Ammon's horn (tissue), 1 donor: Measurements from ENCODE around the gene MRGPRG.

Experiments used
- DNase-seq: peaks from one replicate; pipeline ENCODE4 v3.0.0-alpha.2; 2016; ENCODE audit warnings: low spot score

The MRGPRG gene

DNA sequence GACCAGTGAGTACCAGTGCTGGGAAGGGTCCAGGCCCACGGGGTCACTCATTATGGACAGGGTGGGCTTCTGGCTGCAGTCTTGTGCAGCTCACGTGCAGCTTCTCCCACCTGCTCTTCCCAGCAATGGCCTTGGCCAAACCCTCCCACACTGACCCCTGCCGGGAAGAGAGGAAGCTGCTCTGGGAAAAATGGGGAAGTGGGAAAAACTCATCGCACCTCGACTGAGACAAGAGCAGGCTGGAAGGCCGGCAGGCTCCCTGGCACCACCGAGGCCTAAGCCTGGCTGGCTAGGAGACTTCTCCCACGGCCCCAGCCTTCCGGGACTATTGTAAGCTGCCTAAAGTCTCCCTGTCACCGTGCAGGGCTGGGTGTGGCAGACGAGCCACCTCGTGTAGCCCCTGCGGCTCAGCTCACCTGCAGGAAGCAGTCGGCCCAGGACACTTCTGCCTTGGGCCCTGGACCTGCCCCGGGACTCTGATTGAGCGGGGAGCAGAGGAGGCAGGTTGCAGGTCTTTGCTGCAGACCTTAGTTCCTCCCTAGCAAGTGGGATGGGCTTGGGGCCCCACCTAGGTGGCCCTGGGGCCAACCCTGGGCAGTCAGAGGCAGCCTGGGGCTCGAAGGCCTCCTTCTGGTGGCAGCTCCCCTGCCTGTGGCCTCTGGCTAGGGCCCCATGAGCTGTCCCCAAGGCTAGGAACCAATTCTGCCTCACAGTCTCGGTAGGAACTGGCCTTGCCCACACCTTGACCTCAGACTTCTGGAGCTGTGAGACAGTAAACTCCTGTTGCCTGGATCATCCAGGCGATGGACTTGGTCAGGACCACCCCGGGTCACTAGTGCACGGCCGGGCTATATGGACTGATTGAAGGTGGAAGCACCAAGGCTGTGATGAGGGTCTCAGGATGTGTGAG, 23.1 kb downstream of the MRGPRG start:
- no peak for DNase-seq

- DNase-seq, result no peak
Measured at GRCh38 chr11:3194016-3194816, 24.4 kb downstream of the MRGPRG start.

DNA sequence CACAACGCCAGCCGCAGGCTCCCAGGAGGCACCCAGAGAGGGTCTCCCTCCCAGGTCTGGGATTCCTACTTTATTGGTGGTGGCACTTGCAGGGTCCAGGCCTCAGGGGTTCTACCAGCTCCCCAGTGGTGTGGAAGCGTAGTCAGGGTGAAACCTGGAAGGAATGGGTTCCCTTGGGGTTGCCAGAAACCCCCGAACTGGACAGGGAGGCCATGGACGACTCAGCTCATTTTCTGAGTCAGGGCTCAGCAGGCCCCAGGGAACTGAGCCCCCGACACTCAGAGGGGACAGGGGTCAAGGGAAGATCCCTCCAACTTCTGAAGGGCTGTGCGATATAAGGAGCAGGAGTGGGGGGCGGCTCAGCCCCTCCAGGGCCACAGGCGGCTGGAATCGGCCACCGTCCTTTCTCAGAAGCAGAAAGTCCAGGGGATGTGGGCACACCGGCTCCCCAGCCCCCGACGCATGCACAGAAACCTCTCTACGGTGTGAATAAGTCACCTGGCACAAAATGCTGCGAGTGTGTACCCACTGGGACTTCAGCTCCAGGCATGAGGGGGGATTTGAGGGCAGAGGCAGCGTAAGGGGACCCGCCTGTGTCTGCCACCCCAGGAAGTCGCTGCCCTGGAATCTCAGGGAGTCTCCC, 25.1 kb downstream of the MRGPRG start:
- DNase-seq, result no peak

DNA sequence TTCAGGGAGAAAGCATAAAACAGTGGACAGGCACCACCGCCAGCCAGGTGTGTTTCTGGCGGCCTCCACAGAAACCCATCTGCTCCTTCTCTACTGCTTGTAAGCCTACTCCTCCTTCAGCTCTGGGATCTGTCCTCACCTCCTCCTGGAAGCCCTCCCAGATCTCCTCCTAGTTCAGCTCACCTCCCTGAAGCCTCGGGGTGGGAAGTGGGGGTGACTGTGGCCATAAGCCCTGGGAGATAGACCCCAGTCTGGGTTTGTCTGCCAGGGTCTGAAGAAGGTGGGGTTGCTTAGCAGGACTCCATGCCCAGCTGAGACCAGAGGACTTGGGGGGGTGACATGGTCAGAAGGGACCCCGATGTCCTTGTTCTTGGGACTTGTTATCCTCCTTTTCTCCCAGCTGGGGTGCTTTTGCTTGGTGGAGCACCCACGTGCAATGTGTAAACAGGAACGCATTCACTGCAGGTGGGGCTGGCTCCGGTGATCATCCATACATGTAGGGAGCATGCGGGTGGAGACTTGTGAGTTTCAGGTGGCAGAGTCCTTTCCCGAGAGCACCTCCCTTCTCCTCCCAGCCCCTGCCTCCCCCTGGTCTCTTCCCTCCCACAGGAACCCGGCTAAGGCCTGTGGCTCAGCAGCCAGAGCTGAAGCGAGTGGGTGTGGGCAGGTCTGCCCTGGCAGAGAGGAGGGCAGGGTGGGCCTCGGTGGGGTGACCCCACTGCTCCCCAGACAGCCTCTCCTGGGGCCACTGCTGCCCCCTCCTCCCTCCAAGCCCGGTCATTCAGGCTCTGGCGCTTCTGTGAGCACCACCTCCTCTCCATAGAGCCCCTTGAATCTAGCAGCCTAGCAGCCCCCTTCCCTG, 25.9 kb downstream of the MRGPRG start:
- DNase-seq, result no peak

DNA sequence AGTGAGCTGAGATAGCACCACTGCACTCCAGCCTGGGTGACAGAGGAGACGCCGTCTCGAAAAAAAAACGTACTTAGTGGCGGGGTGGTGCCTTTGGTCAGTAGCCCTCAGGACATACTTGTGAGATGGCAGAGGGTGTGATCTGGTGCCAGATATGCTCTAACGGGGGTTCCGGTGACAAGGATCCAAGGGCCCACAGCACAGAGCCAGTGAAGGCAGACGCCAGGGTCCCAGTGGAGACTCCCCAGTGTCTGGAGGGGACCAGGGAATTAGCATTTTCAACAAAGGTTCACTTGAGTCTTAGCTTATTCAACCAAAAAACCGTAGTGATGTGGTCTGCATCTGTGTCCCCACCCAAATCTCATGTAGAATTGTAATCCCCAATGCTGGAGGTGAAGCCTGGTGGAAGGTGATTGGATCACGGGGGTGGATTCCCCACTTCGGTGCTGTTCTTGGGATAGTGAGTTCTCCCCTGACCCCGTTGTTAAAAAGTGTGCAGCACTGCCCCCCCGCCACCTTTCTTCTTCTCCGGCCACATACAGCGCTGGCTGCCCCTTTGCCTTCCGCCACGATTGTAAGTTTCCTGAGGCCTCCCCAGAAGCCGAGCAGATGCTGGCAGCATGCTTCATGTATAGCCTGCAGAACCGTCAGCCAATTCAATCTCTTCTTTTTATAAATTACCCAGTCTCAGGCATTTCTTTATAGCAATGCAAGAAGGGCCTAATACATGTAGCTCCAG, 26.9 kb downstream of the MRGPRG start:
- DNase-seq, result no peak

DNA sequence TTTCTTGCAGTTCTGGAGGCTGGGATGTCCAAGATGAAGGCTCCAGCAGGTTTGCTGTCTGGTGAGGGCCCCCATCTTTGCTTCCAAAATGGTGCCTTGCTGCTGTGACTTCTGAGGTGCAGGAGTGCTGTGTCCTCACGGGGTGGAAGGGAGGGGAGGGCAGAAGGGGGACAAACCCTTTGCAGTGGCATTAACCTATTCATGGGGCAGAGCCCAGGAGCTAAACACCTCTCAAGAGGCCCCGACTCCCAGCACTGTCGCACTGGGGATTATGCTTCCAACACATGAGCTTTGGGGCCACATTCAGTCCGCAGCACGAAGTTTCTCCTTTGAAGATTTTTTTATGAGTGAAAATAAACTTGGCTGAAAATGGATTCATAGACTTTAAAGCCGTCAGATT, 28.0 kb downstream of the MRGPRG start:
- DNase-seq, result no peak

DNA sequence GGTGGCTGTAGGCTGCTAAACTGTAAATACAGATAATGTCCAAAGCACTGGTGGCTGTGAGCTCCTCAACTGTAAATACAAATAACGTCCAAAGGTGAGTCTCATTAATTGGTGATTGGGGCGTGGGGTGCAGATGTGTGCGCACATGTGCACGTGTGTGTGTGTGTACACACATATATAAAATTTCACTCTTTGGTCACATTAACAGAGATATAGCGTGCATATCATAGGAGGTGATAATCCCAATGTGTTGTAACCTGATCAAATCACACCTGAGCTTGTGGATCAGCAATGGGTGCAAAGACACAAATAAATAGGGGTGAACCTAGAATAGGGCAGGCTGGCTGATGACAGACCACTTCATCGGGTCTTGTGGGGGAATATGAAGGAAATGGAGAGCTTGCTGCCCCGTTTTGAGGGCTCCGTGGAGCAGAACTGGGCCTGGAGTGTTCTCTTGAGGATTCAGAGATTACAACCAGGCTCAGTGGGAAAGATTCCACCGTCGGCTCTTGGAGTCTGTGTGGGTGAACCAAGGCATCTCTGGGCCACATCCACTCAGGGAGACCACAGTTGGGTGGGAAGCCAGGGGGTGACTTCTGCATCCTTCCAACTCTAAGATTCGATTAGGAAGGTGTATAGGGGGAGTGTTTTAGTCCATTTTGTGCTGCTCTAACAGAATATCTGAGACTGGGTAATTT, 28.6 kb downstream of the MRGPRG start:
- no peak for DNase-seq

DNA sequence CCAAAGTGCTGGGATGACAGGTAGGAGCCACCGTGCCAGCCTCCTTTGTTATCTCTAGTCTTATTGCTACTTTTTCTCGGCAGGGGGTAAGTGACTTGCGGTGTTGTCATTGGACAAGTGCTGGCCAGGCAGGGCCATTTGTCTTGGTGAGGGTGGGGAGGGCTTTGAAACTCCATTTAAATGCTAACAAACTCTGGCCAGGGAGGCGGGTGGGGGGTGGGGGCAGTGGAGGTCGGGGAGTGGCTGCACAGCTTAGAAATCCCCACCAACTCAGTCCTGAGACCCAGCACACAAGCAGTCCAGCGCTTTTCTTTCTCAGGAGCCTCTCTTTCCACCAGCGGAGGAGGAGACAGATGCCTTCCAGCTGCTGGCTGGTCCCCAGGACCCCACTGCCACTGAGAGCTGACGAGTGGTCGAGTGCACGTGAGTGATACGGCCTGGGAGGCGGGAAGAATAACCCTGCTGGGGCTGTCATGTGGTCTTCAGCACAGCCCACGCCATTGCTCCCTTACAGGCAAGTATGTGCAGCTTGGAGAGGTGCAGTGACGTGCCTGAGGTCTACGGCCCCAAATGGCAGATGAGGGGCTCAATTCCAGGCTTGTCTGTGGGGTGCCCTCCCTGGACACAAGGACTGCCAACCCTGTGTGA, 29.3 kb downstream of the MRGPRG start:
- DNase-seq, result no peak

- no peak for DNase-seq
Measured at GRCh38 chr11:3188496-3189195, 30.0 kb downstream of the MRGPRG start.

DNA sequence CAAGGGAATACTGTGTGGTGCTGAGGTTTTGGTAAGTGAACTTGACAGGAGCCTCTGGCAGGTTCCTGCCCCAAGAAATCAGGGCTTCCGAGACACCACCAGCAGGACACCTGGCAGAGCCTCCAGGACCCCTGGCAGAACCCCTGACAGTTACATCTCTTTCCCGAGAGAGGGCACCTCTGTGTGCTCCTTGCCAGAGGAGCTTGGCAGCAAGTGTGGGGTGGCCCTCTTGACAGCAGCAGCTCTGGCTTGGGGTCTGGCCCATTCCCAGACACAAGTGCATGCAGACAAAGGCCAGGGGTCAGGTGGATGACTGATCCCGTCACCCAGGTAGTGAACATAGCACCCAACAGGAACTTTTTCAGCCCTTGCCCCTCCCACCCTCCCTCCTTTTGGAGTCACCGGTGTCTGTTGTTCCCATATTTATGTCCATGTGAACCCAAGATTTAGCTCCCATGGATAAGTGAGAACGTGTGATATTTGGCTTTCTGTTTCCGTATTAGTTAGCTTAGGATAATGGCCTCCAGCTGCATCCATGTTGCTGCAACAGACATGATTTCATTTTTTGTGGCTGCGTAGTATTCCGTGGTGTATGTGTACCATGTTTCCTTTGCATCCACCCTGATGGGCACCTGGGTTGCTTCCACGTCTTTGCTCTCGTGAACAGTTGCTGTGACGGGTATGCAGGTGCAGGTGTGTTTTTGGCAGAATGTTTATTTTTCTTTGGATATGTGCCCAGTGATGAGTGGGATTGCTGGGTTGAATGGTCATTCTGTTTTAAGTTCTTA, 32.3 kb downstream of the MRGPRG start:
- no peak for DNase-seq

GRCh38 chr11:3184732-3185347, 33.8 kb downstream of the MRGPRG start:
- DNase-seq, result no peak

GRCh38 chr11:3183523-3183922, 35.1 kb downstream of the MRGPRG start:
- DNase-seq, result no peak

DNA sequence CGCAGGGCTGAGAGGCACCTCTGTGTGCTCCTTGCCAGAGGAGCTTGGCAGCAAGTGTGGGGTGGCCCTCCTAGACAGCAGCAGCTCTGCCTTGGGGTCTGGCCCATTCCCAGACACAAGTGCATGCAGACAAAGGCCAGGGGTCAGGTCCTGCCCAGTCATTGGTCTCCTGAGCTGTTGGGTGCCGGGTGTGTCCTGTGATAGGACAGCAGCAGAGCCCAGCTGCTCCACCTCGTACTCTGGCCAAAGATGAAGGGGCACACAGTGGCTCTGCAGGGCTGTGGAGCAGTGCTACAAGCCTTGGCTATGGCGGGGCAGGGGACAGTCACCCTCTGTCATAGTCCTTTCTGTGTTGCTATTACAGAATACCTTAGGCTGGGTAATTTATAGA, 36.2 kb downstream of the MRGPRG start:
- DNase-seq, result no peak

DNA sequence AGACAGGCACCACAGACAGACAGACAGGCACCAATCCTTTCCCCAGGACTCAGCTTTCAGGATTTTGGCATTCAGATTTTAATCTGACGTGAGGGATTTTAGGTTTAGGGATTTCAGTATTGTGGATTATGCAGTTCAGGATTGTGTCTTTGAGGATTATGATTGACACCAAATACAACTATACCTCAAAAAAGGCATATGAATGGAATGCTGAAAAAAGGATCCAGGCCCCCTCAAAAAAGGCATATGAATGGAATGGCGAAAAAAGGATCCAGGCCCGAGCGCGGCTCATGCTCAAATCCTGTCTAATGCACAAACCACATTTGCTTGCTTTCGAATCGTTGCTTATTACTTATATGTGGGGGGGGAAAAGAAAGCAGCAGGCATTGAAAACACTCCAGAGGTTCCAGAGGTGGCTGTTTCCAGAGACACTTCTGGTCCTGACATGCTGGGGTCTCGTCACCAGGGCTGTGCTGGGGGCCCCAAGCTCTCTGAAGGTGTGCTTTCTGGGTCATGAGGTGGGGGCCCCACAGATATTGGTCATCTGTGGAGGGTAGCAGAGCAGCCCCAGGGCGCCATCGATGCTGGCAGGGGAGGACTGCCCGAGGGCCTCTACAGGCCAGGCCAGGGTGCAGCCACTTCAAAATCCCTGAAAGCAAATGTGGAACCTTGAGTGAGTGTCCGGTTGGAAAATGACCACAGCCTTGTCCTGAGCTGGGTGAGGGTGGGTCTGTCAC, 36.7 kb downstream of the MRGPRG start:
- DNase-seq, result no peak

DNA sequence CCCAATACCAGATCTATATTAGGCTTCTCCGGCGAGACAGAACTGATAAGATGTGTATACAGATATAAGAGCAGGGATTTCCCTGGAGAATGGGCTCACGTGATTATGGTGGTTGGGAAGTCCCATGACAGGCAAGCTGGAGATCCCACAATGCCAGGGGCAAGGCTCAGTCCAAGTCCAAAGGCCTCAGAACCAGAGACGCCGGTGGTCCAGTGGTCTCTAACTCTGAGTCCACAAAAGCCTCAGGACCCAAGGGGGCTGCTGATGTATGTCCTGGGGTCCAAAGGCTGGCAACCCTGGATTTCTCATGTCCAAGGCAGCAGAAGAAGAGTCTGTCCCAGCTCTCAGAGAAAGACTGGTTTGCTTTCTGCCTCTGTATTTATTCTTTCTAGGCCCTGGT, 37.7 kb downstream of the MRGPRG start:
- DNase-seq, result no peak

DNA sequence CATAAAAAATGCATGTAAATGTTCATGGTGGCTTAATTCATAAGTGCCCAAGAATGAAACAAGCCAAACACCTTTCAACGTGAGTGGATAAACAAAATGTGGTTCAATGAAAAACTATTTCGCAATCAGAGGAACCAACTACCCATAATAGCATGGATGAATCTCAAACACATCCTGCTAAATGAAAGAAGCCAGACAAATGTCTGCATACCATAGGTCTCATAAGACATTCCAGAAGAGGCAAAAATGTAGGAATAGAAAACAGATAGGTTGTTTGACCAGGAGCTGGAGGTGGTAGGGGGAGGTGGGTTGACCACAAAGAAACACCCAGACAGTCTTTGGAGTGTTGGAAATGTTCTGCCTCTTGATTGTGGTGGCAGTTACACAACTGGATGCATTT, 40.3 kb downstream of the MRGPRG start:
- no peak for DNase-seq

DNA sequence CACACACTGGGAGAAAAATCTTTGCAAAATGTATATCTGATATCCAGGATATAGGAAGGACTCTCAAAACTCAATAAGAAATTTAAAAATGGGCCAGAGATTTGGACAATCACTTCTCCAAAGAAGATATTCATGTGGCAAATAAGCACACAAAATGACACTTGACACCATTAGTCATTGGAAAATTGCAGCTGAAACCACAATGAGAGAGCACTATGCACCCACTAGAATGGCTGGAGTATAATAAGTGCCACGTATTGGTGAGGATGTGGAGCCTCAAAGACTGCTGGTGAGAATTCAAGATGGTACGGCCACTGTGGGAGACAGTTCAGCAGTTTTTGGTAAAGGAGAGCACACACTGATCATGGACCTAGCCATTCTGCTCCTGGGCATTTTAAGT, 40.7 kb downstream of the MRGPRG start:
- no peak for DNase-seq
